HepG2 (cell line): ENCODE data around the gene IMP3. TPM values are rescaled to one million over a fixed set of nuclear protein-coding genes. Genes with fewer than 3 reads are reported as not detected.

Experiments used
- ARID4A ChIP-seq: sonication (generic); formaldehyde crosslinking; IDR thresholded peaks from 2 replicates; pipeline ENCODE4 v1.5.0; 2020; ENCODE audit warnings: mild to moderate bottlenecking, missing genetic modification reagents, borderline replicate concordance
- CC2D1A ChIP-seq: sonication (generic); formaldehyde crosslinking; IDR thresholded peaks from 2 replicates; pipeline ENCODE4 v1.8.1; 2023; ENCODE audit warnings: mild to moderate bottlenecking, missing genetic modification reagents
- ELK4 ChIP-seq: sonication (generic); formaldehyde crosslinking; IDR thresholded peaks from 2 replicates; pipeline ENCODE4 v1.9.0; 2021; ENCODE audit warnings: missing genetic modification reagents, borderline replicate concordance
- ETS1 ChIP-seq: sonication (generic); formaldehyde crosslinking; IDR thresholded peaks from 2 replicates; pipeline ENCODE4 v1.4.0; 2020; ENCODE audit warnings: missing genetic modification reagents
- FOXO1 ChIP-seq: sonication (generic); formaldehyde crosslinking; IDR thresholded peaks from 2 replicates; pipeline ENCODE4 v1.4.0; 2020; ENCODE audit warnings: missing genetic modification reagents
- HINFP ChIP-seq: sonication (generic); formaldehyde crosslinking; IDR thresholded peaks from 2 replicates; pipeline ENCODE4 v1.4.0; 2020; ENCODE audit warnings: low read depth, mild to moderate bottlenecking, missing genetic modification reagents
- HOXA7 ChIP-seq: sonication (generic); formaldehyde crosslinking; IDR thresholded peaks from 2 replicates; pipeline ENCODE4 v1.8.1; 2022; ENCODE audit warnings: mild to moderate bottlenecking, missing genetic modification reagents, moderate library complexity
- KLF12 ChIP-seq: sonication (generic); formaldehyde crosslinking; IDR thresholded peaks from 2 replicates; pipeline ENCODE4 v1.4.0; 2020; ENCODE audit warnings: missing genetic modification reagents, borderline replicate concordance
- LCORL ChIP-seq, 2 experiments: fragments of 450-650 bp in 1 of 2; sonication (generic) in 1 of 2; formaldehyde crosslinking in 1 of 2; IDR thresholded peaks; 2 replicates each; pipeline versions ENCODE4 v1.5.0 to v1.6.1; 2017 to 2020; ENCODE audit warnings: antibody characterized with exemption in 1 of 2, missing genetic modification reagents in 1 of 2
- PBX3 ChIP-seq: sonication (generic); formaldehyde crosslinking; IDR thresholded peaks from 2 replicates; pipeline ENCODE4 v1.8.1; 2023; ENCODE audit warnings: missing genetic modification reagents, inconsistent platforms, borderline replicate concordance
- RFX5 ChIP-seq: IDR thresholded peaks from 2 replicates; pipeline ENCODE4 v1.6.1; 2011; ENCODE audit warnings: low read depth, low read length, improper control_type of control experiment
- ZBTB38 ChIP-seq: sonication (generic); formaldehyde crosslinking; IDR thresholded peaks from 2 replicates; pipeline ENCODE4 v1.5.1; 2020; ENCODE audit warnings: mild to moderate bottlenecking, missing genetic modification reagents
- ZBTB42 ChIP-seq: sonication (generic); formaldehyde crosslinking; IDR thresholded peaks from 2 replicates; pipeline ENCODE4 v1.5.0; 2020; ENCODE audit warnings: mild to moderate bottlenecking, missing genetic modification reagents
- ZFYVE20 ChIP-seq: sonication (generic); formaldehyde crosslinking; IDR thresholded peaks from 2 replicates; pipeline ENCODE4 v1.8.0; 2023; ENCODE audit warnings: low read depth, mild to moderate bottlenecking, moderate library complexity, missing genetic modification reagents, borderline replicate concordance
- ZNF124 ChIP-seq: sonication (generic); formaldehyde crosslinking; IDR thresholded peaks from 2 replicates; pipeline ENCODE4 v1.4.0; 2020; ENCODE audit warnings: missing genetic modification reagents
- ZNF333 ChIP-seq: sonication (generic); formaldehyde crosslinking; IDR thresholded peaks from 2 replicates; pipeline ENCODE4 v1.4.0; 2020; ENCODE audit warnings: mild to moderate bottlenecking, missing genetic modification reagents, borderline replicate concordance
- ZNF567 ChIP-seq: sonication (generic); formaldehyde crosslinking; IDR thresholded peaks from 2 replicates; pipeline ENCODE4 v1.8.1; 2023; ENCODE audit warnings: mild to moderate bottlenecking, missing genetic modification reagents, borderline replicate concordance
- ZNF709 ChIP-seq: sonication (generic); formaldehyde crosslinking; IDR thresholded peaks from 2 replicates; pipeline ENCODE4 v1.5.0; 2020; ENCODE audit warnings: mild to moderate bottlenecking, missing genetic modification reagents
- ZSCAN9 ChIP-seq: IDR thresholded peaks from 2 replicates; pipeline ENCODE4 v1.6.1; 2016; ENCODE audit warnings: borderline replicate concordance
- polyA plus RNA-seq, 8 experiments: library from polyadenylated mRNA; depleted of rRNA in 3 of 8; stranded (reverse) in 7 of 8; unstranded in 1 of 8; fragments of >200 nt; fragmentation: Illumina TruSeq in 4 of 8; extraction: Trizol in 4 of 8; gene quantifications; 2 replicates each; pipeline versions ENCODE4 v1.2.1 to v1.2.3, GENCODE V29; 2011 to 2016; ENCODE audit warnings: low read depth in 4 of 8, missing spikeins in 1 of 8, mixed read lengths in 1 of 8; ENCODE audit not compliant: insufficient read depth in 1 of 8
- total RNA-seq, 5 experiments: library from RNA; depleted of rRNA; stranded (reverse); fragments of >200 nt; fragmentation: Illumina TruSeq; extraction: Trizol; gene quantifications; 2 replicates each; pipeline ENCODE4 v1.2.3, GENCODE V29; 2016; ENCODE audit warnings: low read depth in 1 of 5

Gene IMP3
- total and polyA plus RNA-seq, 2 of the 13 experiments (the other 11 are each of a cell fraction or from before 2014, with no cell fraction given), result 38.3 to 143 TPM

- TF ChIP-seq PBX3 (CRISPR knock-in tag) (no peak), HINFP (CRISPR knock-in tag) (no peak), ZFYVE20 (CRISPR knock-in tag) (no peak), ETS1 (CRISPR knock-in tag) (0 out of 2 replicates have a peak, but pooled peaks have one; percentile 45), ELK4 (CRISPR knock-in tag) (no peak), ARID4A (CRISPR knock-in tag) (peak; percentile 84), ZSCAN9 (CRISPR knock-in tag) (no peak), FOXO1 (CRISPR knock-in tag) (peak; percentile 57; the same call in 1 of the 2 replicates), KLF12 (CRISPR knock-in tag) (peak; percentile 51; the same call in 1 of the 2 replicates), LCORL (IDR thresholded peaks at IDR 0.05) (no peak), LCORL (CRISPR knock-in tag; IDR thresholded peaks at IDR 0.05) (peak; percentile 57; the same call in 1 of the 2 replicates), ZNF333 (no peak), CC2D1A (CRISPR knock-in tag) (no peak), HOXA7 (peak; percentile 65; the same call in 1 of the 2 replicates), ZNF567 (CRISPR knock-in tag) (peak; percentile 22; the same call in 1 of the 2 replicates), ZNF709 (CRISPR knock-in tag) (peak; percentile 70), RFX5 (no peak), ZBTB42 (CRISPR knock-in tag) (0 out of 2 replicates have a peak, but pooled peaks have one; percentile 21), ZNF124 (CRISPR knock-in tag) (0 out of 2 replicates have a peak, but pooled peaks have one; percentile 7), ZBTB38 (peak; percentile 58)
These were observed 7.5 kb upstream of the IMP3 start, which contains the start of gene SNX33 (continued) for GRCh38 chr15:75647370-75648155.
